ENCODE data around the gene IPO5.

The IPO5 gene

GRCh38 chr13:97921176-97921816, 32.2 kb upstream of the IPO5 start:
- no peak overlapping the region for H3K4me3 ChIP-seq (ENCODE audit: low read depth, low read length)
- TF ChIP-seq CTCF (IDR thresholded peaks at IDR 0.05; ENCODE audit: borderline replicate concordance, insufficient read depth, low read depth, low read length): no peak

GRCh38 chr13:97928301-97928700, 25.2 kb upstream of the IPO5 start:
- no peak overlapping the region for H3K4me3 ChIP-seq (ENCODE audit: low read depth, low read length)
- TF ChIP-seq CTCF (IDR thresholded peaks at IDR 0.05; ENCODE audit: borderline replicate concordance, insufficient read depth, low read depth, low read length): no peak

- no peak for TF ChIP-seq CTCF (IDR thresholded peaks at IDR 0.05; ENCODE audit: borderline replicate concordance, insufficient read depth, low read depth, low read length)
Measured at GRCh38 chr13:97932036-97932435, 21.4 kb upstream of the IPO5 start.

GRCh38 chr13:97932647-97933046, 20.8 kb upstream of the IPO5 start:
- TF ChIP-seq CTCF (IDR thresholded peaks at IDR 0.05; ENCODE audit: borderline replicate concordance, insufficient read depth, low read depth, low read length): no peak
- H3K4me3 ChIP-seq (ENCODE audit: low read depth, low read length): no peak overlapping the region

More at GRCh38 chr13:97932036-97932435, 21.4 kb upstream of the IPO5 start:
- no peak overlapping the region for H3K4me3 ChIP-seq (ENCODE audit: low read depth, low read length)

- H3K4me3 ChIP-seq (ENCODE audit: low read depth, low read length): no peak overlapping the region
- TF ChIP-seq CTCF (IDR thresholded peaks at IDR 0.05; ENCODE audit: borderline replicate concordance, insufficient read depth, low read depth, low read length): no peak
Measured at GRCh38 chr13:97933776-97934175, 19.7 kb upstream of the IPO5 start.

- no peak for TF ChIP-seq CTCF (IDR thresholded peaks at IDR 0.05; ENCODE audit: borderline replicate concordance, insufficient read depth, low read depth, low read length)
- H3K4me3 ChIP-seq (ENCODE audit: low read depth, low read length): no peak overlapping the region
Measured at GRCh38 chr13:97934590-97934989, 18.9 kb upstream of the IPO5 start.

GRCh38 chr13:97935071-97935470, 18.4 kb upstream of the IPO5 start:
- no peak overlapping the region for H3K4me3 ChIP-seq (ENCODE audit: low read depth, low read length)
- TF ChIP-seq CTCF (IDR thresholded peaks at IDR 0.05; ENCODE audit: borderline replicate concordance, insufficient read depth, low read depth, low read length): no peak

All from GM12875 (cell line).